Measurements from ENCODE around the gene EID3. TPM values are rescaled to one million over a fixed set of nuclear protein-coding genes. Genes with fewer than 3 reads are reported as not detected.
"Not testable (repeated sequence)": the region's sequence is repeated elsewhere in the genome, so short reads cannot be mapped to it uniquely, and the experiment has no call there.

EID3 gene
- total RNA-seq, 2 donors from 2014 or later, result 8.6 to 18.1 TPM

DNA sequence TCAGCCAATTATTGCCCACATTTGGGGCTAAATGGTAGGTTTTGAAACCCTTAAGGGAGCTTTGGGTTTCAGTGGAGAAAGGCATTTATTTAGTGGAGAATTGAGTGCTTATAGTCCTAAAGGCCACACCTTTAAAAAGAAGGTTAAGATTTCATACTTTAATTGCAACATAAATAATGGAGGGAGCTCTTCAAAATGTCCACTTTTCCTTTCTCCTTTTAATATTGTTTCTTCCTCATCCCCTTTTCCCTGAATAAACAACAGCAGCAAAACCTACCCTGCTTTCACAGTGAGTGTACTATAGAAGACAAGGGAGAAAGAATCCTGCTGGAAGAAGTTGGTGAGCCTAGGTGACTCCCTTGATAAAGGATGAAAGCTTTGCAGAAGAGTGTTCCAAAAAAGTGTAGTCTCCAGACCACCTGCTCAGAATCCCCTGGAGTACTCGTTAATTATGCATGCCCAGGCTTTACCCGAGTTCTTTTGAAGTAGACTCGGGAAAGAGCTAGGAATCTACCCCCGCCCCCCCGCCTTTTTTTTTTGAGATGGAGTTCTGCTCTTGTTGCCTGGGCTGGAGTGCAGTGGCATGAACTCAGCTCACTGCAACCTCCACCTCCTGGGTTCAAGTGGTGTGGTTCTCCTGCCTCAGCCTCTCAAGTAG is 11.5 kb upstream of the EID3 start:
- no peak for TF ChIP-seq POLR2AphosphoS5 (IDR thresholded peaks at IDR 0.05)
- TF ChIP-seq, protein P1, sequence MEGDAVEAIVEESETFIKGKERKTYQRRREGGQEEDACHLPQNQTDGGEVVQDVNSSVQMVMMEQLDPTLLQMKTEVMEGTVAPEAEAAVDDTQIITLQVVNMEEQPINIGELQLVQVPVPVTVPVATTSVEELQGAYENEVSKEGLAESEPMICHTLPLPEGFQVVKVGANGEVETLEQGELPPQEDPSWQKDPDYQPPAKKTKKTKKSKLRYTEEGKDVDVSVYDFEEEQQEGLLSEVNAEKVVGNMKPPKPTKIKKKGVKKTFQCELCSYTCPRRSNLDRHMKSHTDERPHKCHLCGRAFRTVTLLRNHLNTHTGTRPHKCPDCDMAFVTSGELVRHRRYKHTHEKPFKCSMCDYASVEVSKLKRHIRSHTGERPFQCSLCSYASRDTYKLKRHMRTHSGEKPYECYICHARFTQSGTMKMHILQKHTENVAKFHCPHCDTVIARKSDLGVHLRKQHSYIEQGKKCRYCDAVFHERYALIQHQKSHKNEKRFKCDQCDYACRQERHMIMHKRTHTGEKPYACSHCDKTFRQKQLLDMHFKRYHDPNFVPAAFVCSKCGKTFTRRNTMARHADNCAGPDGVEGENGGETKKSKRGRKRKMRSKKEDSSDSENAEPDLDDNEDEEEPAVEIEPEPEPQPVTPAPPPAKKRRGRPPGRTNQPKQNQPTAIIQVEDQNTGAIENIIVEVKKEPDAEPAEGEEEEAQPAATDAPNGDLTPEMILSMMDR (IDR thresholded peaks at IDR 0.05), result no peak
- intact Hi-C loops (cut with DNase I), result no loop called here
- Histone ChIP-seq H3K27ac (no peak overlapping the region), H3K9me3 (no peaks in the 10 kb centered on the region), H3K27me3 (replicated peaks; ENCODE audit: insufficient read depth) (no peaks in the 10 kb centered on the region), H3K36me3 (no peaks in the 10 kb centered on the region), H3K4me1 (replicated peaks) (peaks cover 6% of the 10 kb centered on the region), H3K4me3 (no peak overlapping the region)
- 55% methylated on average over 5 of the region's 5 CpGs for WGBS
- DNase-seq (ENCODE audit: low spot score), result no peak

DNA sequence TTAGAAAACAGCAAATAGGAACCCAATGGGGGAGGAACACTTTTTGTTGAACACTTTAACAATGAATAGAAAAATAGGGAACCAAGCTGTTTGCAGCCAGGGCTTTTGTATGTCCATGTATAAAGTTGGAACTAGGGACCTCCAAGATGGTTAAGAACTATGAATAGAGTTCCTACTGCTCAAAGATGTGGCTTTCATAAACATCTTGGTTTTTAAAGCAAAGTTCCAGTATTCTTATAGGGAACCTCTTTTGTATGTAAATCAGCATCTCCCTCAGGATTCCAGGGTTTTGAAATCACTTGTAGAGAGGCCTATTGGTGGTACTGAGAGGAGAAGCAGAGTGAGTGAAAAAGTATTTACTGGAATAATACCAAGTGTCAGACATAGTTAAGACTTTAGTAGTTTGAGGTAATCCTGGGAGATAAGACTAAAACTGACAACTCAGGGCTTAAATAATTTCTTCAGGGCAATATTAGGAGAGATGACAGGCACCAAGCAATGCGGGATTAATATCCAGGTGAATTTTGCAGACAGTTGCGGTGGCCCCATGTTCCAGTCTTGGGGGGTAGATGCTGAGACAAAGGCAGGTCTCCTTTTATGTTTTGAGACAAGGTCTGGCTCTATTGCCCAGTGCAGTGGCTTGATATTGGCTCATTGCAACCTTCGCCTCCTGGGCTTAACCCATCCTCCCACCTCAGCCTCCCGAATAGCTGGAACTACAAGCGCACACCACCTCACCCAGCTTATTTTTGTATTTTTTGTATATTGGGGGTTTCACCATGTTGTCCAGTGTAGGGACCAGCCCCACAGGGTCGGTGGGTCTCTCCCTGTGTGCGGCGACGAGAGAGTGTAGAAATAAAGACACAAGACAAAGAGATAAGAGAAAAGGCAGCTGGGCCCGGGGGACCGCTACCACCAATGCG is 10.4 kb upstream of the EID3 start:
- 95% methylated on average over 12 of the region's 12 CpGs for WGBS
- no peaks in the 10 kb centered on the region for H3K36me3 ChIP-seq
- H3K4me1 ChIP-seq (replicated peaks), result peaks cover 6% of the 10 kb centered on the region
- H3K9me3 ChIP-seq, result no peaks in the 10 kb centered on the region
- TF ChIP-seq POLR2AphosphoS5 (IDR thresholded peaks at IDR 0.05) (no peak), POLR2A (IDR thresholded peaks at IDR 0.05) (no peak)
- TF ChIP-seq, protein P1 (IDR thresholded peaks at IDR 0.05), result no peak
- no peak overlapping the region for H3K27ac ChIP-seq
- no peak for DNase-seq (ENCODE audit: low spot score)
- H3K4me3 ChIP-seq, result no peak overlapping the region
- intact Hi-C loops (cut with DNase I), result no loop called here
- H3K27me3 ChIP-seq (replicated peaks; ENCODE audit: insufficient read depth), result no peaks in the 10 kb centered on the region

DNA sequence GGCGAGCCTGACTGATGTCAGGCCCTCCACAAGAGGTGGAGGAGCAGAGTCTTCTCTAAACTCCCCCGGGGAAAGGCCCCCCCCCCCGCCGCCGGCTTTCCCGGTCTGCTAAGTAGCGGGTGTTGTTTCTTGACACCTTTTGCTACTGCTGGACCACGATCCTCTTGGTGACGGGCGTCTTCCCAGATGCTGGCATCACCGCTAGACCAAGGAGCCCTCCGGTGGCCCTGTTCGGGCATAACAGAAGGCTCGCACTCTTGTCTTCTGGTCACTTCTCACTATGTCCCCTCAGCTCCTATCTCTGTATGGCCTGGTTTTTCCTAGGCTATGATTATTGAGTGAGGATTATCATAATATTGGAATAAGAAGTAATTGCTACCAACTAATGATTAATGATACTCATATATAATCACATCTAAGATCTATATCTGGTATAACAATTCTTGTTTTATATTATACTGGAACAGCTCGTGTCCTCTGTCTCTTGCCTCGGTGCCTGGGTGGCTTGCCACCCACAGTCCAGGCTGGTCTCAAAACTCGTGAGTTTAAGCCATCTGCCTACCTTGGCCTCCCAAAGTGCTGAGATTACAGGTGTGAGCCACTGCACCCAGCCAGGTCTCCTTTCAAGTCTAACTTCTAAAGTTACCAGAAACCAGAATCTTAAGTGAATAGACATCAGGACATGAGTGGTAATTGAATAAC is 9.2 kb upstream of the EID3 start:
- H3K9me3 ChIP-seq; H3K4me3 ChIP-seq; intact Hi-C loops (cut with DNase I); H3K36me3 ChIP-seq; H3K4me1 ChIP-seq (replicated peaks); H3K27me3 ChIP-seq (replicated peaks; ENCODE audit: insufficient read depth); H3K27ac ChIP-seq; DNase-seq (ENCODE audit: low spot score): not testable (repeated sequence)
- 59% methylated on average over 17 of the region's 17 CpGs for WGBS

DNA sequence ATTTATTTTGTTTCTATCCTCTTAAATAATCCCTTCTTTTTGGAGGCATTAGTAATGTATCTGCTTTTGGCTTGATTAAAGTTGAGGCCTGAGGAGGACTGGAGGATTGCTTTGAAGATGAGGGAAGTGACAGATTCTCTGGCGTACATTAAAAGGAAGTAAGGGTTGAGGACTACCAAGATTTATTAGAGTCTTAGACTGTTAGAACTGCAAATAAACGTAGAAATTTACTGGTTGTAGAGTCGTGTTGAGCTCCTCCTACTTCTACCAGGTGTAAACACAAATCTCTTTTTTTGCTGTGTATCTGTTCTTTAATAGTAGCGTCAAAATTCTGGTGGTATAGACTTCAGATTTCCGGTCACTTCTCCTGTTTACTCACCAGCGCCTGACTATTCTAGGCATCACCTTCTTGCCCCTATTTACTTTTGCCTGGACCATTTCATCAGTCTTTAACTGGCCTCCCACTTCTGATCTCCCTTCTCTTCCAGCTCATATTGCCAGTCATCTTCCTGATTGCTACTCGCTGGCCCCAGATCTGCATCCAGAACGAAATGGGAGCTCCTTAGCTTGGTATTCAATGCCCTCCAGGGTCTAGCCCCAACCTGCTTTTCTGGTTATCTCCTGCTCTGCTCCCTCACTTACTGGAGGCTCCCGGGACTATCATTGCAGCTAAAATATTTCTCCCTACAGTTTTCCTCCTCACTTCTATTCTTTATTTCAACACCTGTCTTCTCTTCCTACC is 8.4 kb upstream of the EID3 start:
- Histone ChIP-seq H3K36me3 (no peaks in the 10 kb centered on the region), H3K27ac (no peak overlapping the region), H3K4me1 (replicated peaks) (peaks cover 6% of the 10 kb centered on the region), H3K9me3 (no peaks in the 10 kb centered on the region), H3K27me3 (replicated peaks; ENCODE audit: insufficient read depth) (no peaks in the 10 kb centered on the region), H3K4me3 (no peak overlapping the region)
- 51% methylated on average over 9 of the region's 9 CpGs for WGBS
- no peak for DNase-seq (ENCODE audit: low spot score)
- intact Hi-C loops (cut with DNase I), result loop anchor here (5.0 kb wide), 1 partner anchor 163 kb away; no protein-coding TSS in a partner anchor
- no peak for TF ChIP-seq POLR2A (IDR thresholded peaks at IDR 0.05)
- no peak for TF ChIP-seq POLR2AphosphoS5 (IDR thresholded peaks at IDR 0.05)
- TF ChIP-seq, protein P1 (IDR thresholded peaks at IDR 0.05), result no peak

DNA sequence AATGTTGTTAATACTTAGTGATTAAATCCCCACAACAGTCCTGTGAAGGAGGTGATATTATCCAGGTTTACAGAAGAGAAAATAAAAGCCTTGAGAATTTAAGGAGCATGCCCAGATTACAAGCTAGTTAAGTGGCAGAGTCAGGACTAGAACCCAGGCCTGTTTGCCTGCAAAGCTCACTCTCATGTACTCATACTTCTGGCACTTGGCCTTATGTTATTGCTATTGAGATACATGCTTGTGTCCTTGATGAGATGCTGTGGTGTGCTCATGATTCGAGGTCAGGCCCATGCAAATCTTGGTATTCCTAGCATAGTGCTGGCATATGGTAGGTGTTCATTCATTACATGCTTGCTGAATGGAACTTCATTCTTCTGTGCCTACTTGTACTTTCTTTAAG is 7.6 kb upstream of the EID3 start:
- 86% methylated on average over 1 of the region's 1 CpG for WGBS
- H3K27me3 ChIP-seq (replicated peaks; ENCODE audit: insufficient read depth), result no peaks in the 10 kb centered on the region
- no peak overlapping the region for H3K4me3 ChIP-seq
- no peak overlapping the region for H3K27ac ChIP-seq
- TF ChIP-seq, protein P1 (IDR thresholded peaks at IDR 0.05), result no peak
- TF ChIP-seq POLR2A (IDR thresholded peaks at IDR 0.05) (no peak), POLR2AphosphoS5 (IDR thresholded peaks at IDR 0.05) (no peak)
- H3K9me3 ChIP-seq, result no peaks in the 10 kb centered on the region
- peaks cover 6% of the 10 kb centered on the region for H3K4me1 ChIP-seq (replicated peaks)
- intact Hi-C loops (cut with DNase I), result loop anchor here (5.0 kb wide), 1 partner anchor 164 kb away; no protein-coding TSS in a partner anchor
- DNase-seq (ENCODE audit: low spot score), result no peak
- no peaks in the 10 kb centered on the region for H3K36me3 ChIP-seq

Data from prostate gland (tissue), 2 donors.